ENCODE data around the gene DESI1. TPM values are rescaled to one million over a fixed set of nuclear protein-coding genes. Genes with fewer than 3 reads are reported as not detected.

The DESI1 gene
- total RNA-seq, 4 donors from 2014 or later: 25.6 to 32.9 (median 27.9) TPM

GRCh38 chr22:41550952-41551491, 69.8 kb downstream of the DESI1 start:
- Histone ChIP-seq H3K4me3 (no peak overlapping the region), H3K27ac (no peak overlapping the region), H3K9me3 (no peaks in the 10 kb centered on the region), H3K4me1 (no peaks in the 10 kb centered on the region), H3K27me3 (no peaks in the 10 kb centered on the region), H3K36me3 (no peaks in the 10 kb centered on the region)
- DNase-seq (ENCODE audit: low spot score in 2 of 2): no peak
- WGBS: 85% methylated on average over 12 of the region's 12 CpGs
- TF ChIP-seq CTCF (IDR thresholded peaks at IDR 0.05) (no peak), EP300 (IDR thresholded peaks at IDR 0.05) (no peak), POLR2AphosphoS5 (IDR thresholded peaks at IDR 0.05) (no peak), POLR2A (IDR thresholded peaks at IDR 0.05) (no peak)

- no peaks in the 10 kb centered on the region for H3K9me3 ChIP-seq
- H3K36me3 ChIP-seq: no peaks in the 10 kb centered on the region
- peaks cover 9% of the 10 kb centered on the region for H3K4me1 ChIP-seq
- no peak overlapping the region for H3K4me3 ChIP-seq
- 95% methylated on average over 5 of the region's 5 CpGs for WGBS
- no peak for TF ChIP-seq CTCF (IDR thresholded peaks at IDR 0.05)
- no peak for TF ChIP-seq EP300 (IDR thresholded peaks at IDR 0.05)
- H3K27me3 ChIP-seq: no peaks in the 10 kb centered on the region
- DNase-seq (ENCODE audit: low spot score in 2 of 2): no peak
- no peak overlapping the region for H3K27ac ChIP-seq
These were observed 72.0 kb downstream of the DESI1 start for GRCh38 chr22:41548830-41549211.

Other genes starting within 250 kb of the DESI1 start
- gene TEF, start 239.1 kb downstream of the DESI1 start, total RNA-seq: 10 to 100 TPM; 36.1 to 87.4 (median 46.8) TPM
- gene TOB2, start 174.2 kb downstream of the DESI1 start, total RNA-seq: 10 to 100 TPM; 39.7 to 62.1 (median 58.4) TPM
- gene PHF5A, start 152.4 kb downstream of the DESI1 start, total RNA-seq: 10 to 100 TPM; 26.7 to 47.1 (median 36.9) TPM
- gene ACO2, start 151.9 kb downstream of the DESI1 start, total RNA-seq: 10 to 100 TPM; 67.4 to 81.9 (median 75.9) TPM
- gene POLR3H, start 76.6 kb downstream of the DESI1 start, total RNA-seq: 10 to 100 TPM; 18.5 to 32.7 (median 23.5) TPM
- 1 to 10 TPM in 2 of 4 donors, under 1 TPM in 2; 0.40 to 2.6 (median 0.82) TPM for gene CSDC2, start 60.0 kb downstream of the DESI1 start, total RNA-seq
- 10 to 100 TPM; 35.7 to 48.5 (median 40.8) TPM for gene PMM1, start 31.2 kb downstream of the DESI1 start, total RNA-seq
- 100 to 1,000 TPM; 131 to 194 (median 182) TPM for gene XRCC6, start 252 bp upstream of the DESI1 start, total RNA-seq
- gene SNU13, start 67.8 kb upstream of the DESI1 start, total RNA-seq: 100 to 1,000 TPM; 113 to 159 (median 126) TPM
- gene MEI1, start 78.5 kb upstream of the DESI1 start, total RNA-seq: 1 to 10 TPM in 1 of 4 donors, under 1 TPM in 1, not detected in 2; 0.72 to 5.0 TPM
- gene CCDC134, start 179.6 kb upstream of the DESI1 start, total RNA-seq: 10 to 100 TPM; 10.1 to 22.0 (median 15.2) TPM
- gene SREBF2, start 212.1 kb upstream of the DESI1 start, total RNA-seq: 100 to 1,000 TPM in 3 of 4 donors, 10 to 100 TPM in 1; 97.5 to 160 (median 146) TPM